ENCODE results near the gene ABCB8. TPM values are rescaled to one million over a fixed set of nuclear protein-coding genes. Genes with fewer than 3 reads are reported as not detected.

ABCB8 gene
- total and polyA plus RNA-seq, 9 of the 15 experiments (the other 6 are each of a cell fraction or from before 2014, with no cell fraction given) = 7.6 to 106 (median 36.3) TPM

GRCh38 chr7:151008511-151009323, 19.5 kb upstream of the ABCB8 start (continued):
- TF ChIP-seq, protein P1, sequence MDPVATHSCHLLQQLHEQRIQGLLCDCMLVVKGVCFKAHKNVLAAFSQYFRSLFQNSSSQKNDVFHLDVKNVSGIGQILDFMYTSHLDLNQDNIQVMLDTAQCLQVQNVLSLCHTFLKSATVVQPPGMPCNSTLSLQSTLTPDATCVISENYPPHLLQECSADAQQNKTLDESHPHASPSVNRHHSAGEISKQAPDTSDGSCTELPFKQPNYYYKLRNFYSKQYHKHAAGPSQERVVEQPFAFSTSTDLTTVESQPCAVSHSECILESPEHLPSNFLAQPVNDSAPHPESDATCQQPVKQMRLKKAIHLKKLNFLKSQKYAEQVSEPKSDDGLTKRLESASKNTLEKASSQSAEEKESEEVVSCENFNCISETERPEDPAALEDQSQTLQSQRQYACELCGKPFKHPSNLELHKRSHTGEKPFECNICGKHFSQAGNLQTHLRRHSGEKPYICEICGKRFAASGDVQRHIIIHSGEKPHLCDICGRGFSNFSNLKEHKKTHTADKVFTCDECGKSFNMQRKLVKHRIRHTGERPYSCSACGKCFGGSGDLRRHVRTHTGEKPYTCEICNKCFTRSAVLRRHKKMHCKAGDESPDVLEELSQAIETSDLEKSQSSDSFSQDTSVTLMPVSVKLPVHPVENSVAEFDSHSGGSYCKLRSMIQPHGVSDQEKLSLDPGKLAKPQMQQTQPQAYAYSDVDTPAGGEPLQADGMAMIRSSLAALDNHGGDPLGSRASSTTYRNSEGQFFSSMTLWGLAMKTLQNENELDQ (CRISPR knock-in tag; IDR thresholded peaks at IDR 0.05; ENCODE audit: borderline replicate concordance) = no peak
- peak; percentile 36; the same call in 1 of the 2 replicates for TF ChIP-seq ZNF449 (CRISPR knock-in tag; IDR thresholded peaks at IDR 0.05)
- peak in 1 of 2 experiments; percentile 63; a peak in 2 of 4 replicates for TF ChIP-seq TEAD1 (CRISPR knock-in tag; IDR thresholded peaks at IDR 0.05)
- 0 out of 2 replicates have a peak, but pooled peaks have one; percentile 51 for TF ChIP-seq ZHX1 (conservative IDR thresholded peaks at IDR 0.05; ENCODE audit: low read length)
- peak; percentile 88 for TF ChIP-seq RBM22 (IDR thresholded peaks at IDR 0.05; ENCODE audit: low read depth, low read length, poor library complexity, severe bottlenecking)
- TF ChIP-seq PURB (CRISPR knock-in tag; IDR thresholded peaks at IDR 0.05; ENCODE audit: low read depth) = no peak
- TF ChIP-seq NFE2L1 (tag; IDR thresholded peaks at IDR 0.05; ENCODE audit: borderline replicate concordance, low read depth) = no peak
- peak in 1 of 2 experiments; percentile 78; a peak in 3 of 4 replicates for TF ChIP-seq SIN3A (IDR thresholded peaks at IDR 0.05; ENCODE audit: borderline replicate concordance in 2 of 2, control insufficient read depth in 1 of 2, low read depth in 2 of 2, low read length in 2 of 2)
- TF ChIP-seq CCAR2 (IDR thresholded peaks at IDR 0.05; ENCODE audit: low read depth, low read length) = no peak
- TF ChIP-seq ZNF584 (CRISPR knock-in tag; IDR thresholded peaks at IDR 0.05; ENCODE audit: low read depth) = peak; percentile 14; the same call in 1 of the 2 replicates
- peak; percentile 96; the same call in 1 of the 2 replicates for TF ChIP-seq THRAP3 (IDR thresholded peaks at IDR 0.05; ENCODE audit: borderline replicate concordance)
- TF ChIP-seq CBX1 (IDR thresholded peaks at IDR 0.05; ENCODE audit: low read depth) = peak; percentile 98
- TF ChIP-seq ZBTB7A (IDR thresholded peaks at IDR 0.05; ENCODE audit: borderline replicate concordance, control insufficient read depth, low read depth, low read length) = peak; percentile 94
- TF ChIP-seq ZBTB9 (CRISPR knock-in tag; IDR thresholded peaks at IDR 0.05) = peak; percentile 84
- TF ChIP-seq, protein P2, sequence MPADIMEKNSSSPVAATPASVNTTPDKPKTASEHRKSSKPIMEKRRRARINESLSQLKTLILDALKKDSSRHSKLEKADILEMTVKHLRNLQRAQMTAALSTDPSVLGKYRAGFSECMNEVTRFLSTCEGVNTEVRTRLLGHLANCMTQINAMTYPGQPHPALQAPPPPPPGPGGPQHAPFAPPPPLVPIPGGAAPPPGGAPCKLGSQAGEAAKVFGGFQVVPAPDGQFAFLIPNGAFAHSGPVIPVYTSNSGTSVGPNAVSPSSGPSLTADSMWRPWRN (IDR thresholded peaks at IDR 0.05; ENCODE audit: low read depth) = 0 out of 2 replicates have a peak, but pooled peaks have one; percentile 57
- TF ChIP-seq ZKSCAN8 (CRISPR knock-in tag; IDR thresholded peaks at IDR 0.05) = no peak

All from K562 (cell line).